H1 (cell line): ENCODE results near the gene NCLN.

ENCODE experiments used
- ASH2L ChIP-seq: fragments of 200-600, 300-600 bp; sonication (generic); IDR thresholded peaks from one replicate; pipeline ENCODE4 v1.7.1; 2017; ENCODE audit warnings: low read length
- BCL11A ChIP-seq, 2 experiments: IDR thresholded peaks; one replicate each; pipeline ENCODE4 v1.6.1; 2011; ENCODE audit warnings: low read depth in 2 of 2, low read length in 2 of 2, mild to moderate bottlenecking in 2 of 2
- EGR1 ChIP-seq: IDR thresholded peaks from 2 replicates; pipeline ENCODE4 v1.6.1; 2011; ENCODE audit warnings: low read depth, low read length, borderline replicate concordance
- EP300 ChIP-seq, 2 experiments: IDR thresholded peaks; 1 replicate in 1 of 2; 2 replicates in 1 of 2; pipeline ENCODE4 v1.6.1; 2011 to 2012; ENCODE audit warnings: low read depth in 2 of 2, low read length in 2 of 2, mild to moderate bottlenecking in 2 of 2, borderline replicate concordance in 1 of 2, inconsistent platforms in 1 of 2, moderate library complexity in 1 of 2
- EZH2 ChIP-seq: fragments of 200-600 bp; sonication (generic); IDR thresholded peaks from 2 replicates; pipeline ENCODE4 v1.7.1; 2012; ENCODE audit warnings: low read depth, mild to moderate bottlenecking, moderate library complexity, low read length, inconsistent platforms; ENCODE audit not compliant: severe bottlenecking
- HDAC6 ChIP-seq: IDR thresholded peaks from one replicate; pipeline ENCODE4 v1.7.1; 2012; ENCODE audit warnings: low read depth, mild to moderate bottlenecking, inconsistent platforms, low read length, moderate library complexity
- JUN ChIP-seq: IDR thresholded peaks from 2 replicates; pipeline ENCODE4 v1.6.1; 2011; ENCODE audit warnings: low read depth, mild to moderate bottlenecking, improper control_type of control experiment, low read length
- POLR2A ChIP-seq, 2 experiments: IDR thresholded peaks; 1 replicate in 1 of 2; 2 replicates in 1 of 2; pipeline ENCODE4 v1.6.1; 2011; ENCODE audit warnings: low read depth in 2 of 2, low read length in 2 of 2, mild to moderate bottlenecking in 2 of 2; ENCODE audit errors: control extremely low read depth in 1 of 2
- POLR2AphosphoS5 ChIP-seq: IDR thresholded peaks from 2 replicates; pipeline ENCODE4 v1.6.1; 2011; ENCODE audit warnings: low read depth, low read length
- RAD21 ChIP-seq, 2 experiments: IDR thresholded peaks in 1 of 2; conservative IDR thresholded peaks in 1 of 2; 2 replicates each; pipeline ENCODE4 v1.6.1; 2011; ENCODE audit warnings: low read depth in 2 of 2, low read length in 2 of 2, improper control_type of control experiment in 1 of 2, inconsistent platforms in 1 of 2, mild to moderate bottlenecking in 1 of 2, moderate library complexity in 1 of 2
- TAF1 ChIP-seq: IDR thresholded peaks from 2 replicates; pipeline ENCODE4 v1.6.1; 2011; ENCODE audit warnings: mild to moderate bottlenecking, low read depth, low read length
- ZNF274 ChIP-seq: IDR thresholded peaks from 2 replicates; pipeline ENCODE4 v1.7.0; 2012; ENCODE audit warnings: low read length, borderline replicate concordance; ENCODE audit errors: extremely low read depth
- TF ChIP-seq, protein P1 (sequence below), 3 experiments: IDR thresholded peaks; 1 replicate in 2 of 3; 2 replicates in 1 of 3; pipeline versions ENCODE4 v1.5.1 to v1.6.1; 2011; ENCODE audit warnings: low read length in 3 of 3, mild to moderate bottlenecking in 3 of 3, inconsistent platforms in 2 of 3, low read depth in 1 of 3, moderate library complexity in 1 of 3; ENCODE audit not compliant: insufficient read depth in 1 of 3; ENCODE audit errors: control extremely low read depth in 1 of 3
- TF ChIP-seq, protein P2 (sequence below): IDR thresholded peaks from 2 replicates; pipeline ENCODE4 v1.6.1; 2011; ENCODE audit warnings: low read length, improper control_type of control experiment

DNA sequence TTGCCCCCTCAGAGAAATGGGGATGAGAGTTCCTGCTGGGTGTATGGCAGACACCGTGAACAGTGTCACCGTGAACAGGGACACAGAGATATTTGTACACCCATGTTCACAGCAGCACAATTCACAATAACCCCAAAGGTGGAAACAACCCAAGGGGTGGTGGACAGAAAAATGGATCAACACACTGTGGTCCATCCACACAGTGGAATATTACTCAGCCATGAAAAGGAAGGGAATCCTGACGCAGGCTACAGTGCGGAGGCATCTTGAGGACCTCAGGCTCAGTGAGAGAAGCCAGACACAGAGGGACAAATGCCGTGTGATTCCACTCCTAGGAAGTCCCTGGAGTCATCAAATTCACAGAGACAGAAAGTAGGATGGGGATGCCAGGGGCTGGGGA lies 31.1 kb downstream of the NCLN start:
- TF ChIP-seq, protein P1, sequence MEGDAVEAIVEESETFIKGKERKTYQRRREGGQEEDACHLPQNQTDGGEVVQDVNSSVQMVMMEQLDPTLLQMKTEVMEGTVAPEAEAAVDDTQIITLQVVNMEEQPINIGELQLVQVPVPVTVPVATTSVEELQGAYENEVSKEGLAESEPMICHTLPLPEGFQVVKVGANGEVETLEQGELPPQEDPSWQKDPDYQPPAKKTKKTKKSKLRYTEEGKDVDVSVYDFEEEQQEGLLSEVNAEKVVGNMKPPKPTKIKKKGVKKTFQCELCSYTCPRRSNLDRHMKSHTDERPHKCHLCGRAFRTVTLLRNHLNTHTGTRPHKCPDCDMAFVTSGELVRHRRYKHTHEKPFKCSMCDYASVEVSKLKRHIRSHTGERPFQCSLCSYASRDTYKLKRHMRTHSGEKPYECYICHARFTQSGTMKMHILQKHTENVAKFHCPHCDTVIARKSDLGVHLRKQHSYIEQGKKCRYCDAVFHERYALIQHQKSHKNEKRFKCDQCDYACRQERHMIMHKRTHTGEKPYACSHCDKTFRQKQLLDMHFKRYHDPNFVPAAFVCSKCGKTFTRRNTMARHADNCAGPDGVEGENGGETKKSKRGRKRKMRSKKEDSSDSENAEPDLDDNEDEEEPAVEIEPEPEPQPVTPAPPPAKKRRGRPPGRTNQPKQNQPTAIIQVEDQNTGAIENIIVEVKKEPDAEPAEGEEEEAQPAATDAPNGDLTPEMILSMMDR (IDR thresholded peaks at IDR 0.05; ENCODE audit: control extremely low read depth in 1 of 3, insufficient read depth in 1 of 3, low read depth in 1 of 3, low read length in 3 of 3), result no peak
- TF ChIP-seq TAF1 (no peak), POLR2A (IDR thresholded peaks at IDR 0.05; ENCODE audit: control extremely low read depth in 1 of 2, low read depth in 2 of 2, low read length in 2 of 2) (no peak), POLR2AphosphoS5 (no peak), HDAC6 (no peak), RAD21 (IDR thresholded peaks at IDR 0.05 in 1 of 2, conservative IDR thresholded peaks at IDR 0.05 in 1 of 2; ENCODE audit: low read depth in 2 of 2, low read length in 2 of 2) (no peak), EP300 (IDR thresholded peaks at IDR 0.05; ENCODE audit: borderline replicate concordance in 1 of 2, low read depth in 2 of 2, low read length in 2 of 2) (no peak), ZNF274 (no peak), EGR1 (no peak), EZH2 (no peak), JUN (no peak), BCL11A (IDR thresholded peaks at IDR 0.05; ENCODE audit: low read depth in 2 of 2, low read length in 2 of 2) (no peak), ASH2L (no peak)
- TF ChIP-seq, protein P2, sequence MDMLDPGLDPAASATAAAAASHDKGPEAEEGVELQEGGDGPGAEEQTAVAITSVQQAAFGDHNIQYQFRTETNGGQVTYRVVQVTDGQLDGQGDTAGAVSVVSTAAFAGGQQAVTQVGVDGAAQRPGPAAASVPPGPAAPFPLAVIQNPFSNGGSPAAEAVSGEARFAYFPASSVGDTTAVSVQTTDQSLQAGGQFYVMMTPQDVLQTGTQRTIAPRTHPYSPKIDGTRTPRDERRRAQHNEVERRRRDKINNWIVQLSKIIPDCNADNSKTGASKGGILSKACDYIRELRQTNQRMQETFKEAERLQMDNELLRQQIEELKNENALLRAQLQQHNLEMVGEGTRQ, result no peak
